OCI-LY1 (cell line): ENCODE data around the gene QRICH1.
A peak's percentile ranks its signal among the peaks of the same experiment; 100 is the strongest.

Source experiments
- H2AFZ ChIP-seq: fragments of 200-600 bp; sonication (generic), shearing (Covaris generic); 2 replicates; pipeline ENCODE4 v1.6.0; 2014; ENCODE audit warnings: antibody characterized with exemption, mild to moderate bottlenecking, low read length
- H3F3A ChIP-seq: fragments of 200-600 bp; sonication (generic), shearing (Covaris generic); 2 replicates; pipeline ENCODE4 v1.6.0; 2014; ENCODE audit warnings: mild to moderate bottlenecking, antibody characterized with exemption, low read length, moderate library complexity; ENCODE audit not compliant: insufficient read depth
- H3K27ac ChIP-seq: fragments of 200-600 bp; sonication (generic); 2 replicates; pipeline ENCODE4 v1.5.1; 2014; ENCODE audit warnings: low read length, mixed run types, mild to moderate bottlenecking, low read depth; ENCODE audit not compliant: poor library complexity, severe bottlenecking
- H3K27me3 ChIP-seq: fragments of 200-600 bp; sonication (generic); 2 replicates; pipeline ENCODE4 v1.6.0; 2014; ENCODE audit warnings: antibody characterized with exemption, mild to moderate bottlenecking, low read length, moderate library complexity; ENCODE audit not compliant: insufficient read depth
- H3K36me3 ChIP-seq: fragments of 200-600 bp; sonication (generic); 2 replicates; pipeline ENCODE4 v1.6.1; 2014; ENCODE audit warnings: mild to moderate bottlenecking, antibody characterized with exemption, low read length, moderate library complexity, mixed read lengths; ENCODE audit not compliant: insufficient read depth
- H3K4me1 ChIP-seq: fragments of 200-600 bp; sonication (generic); 2 replicates; pipeline ENCODE4 v1.5.1; 2014; ENCODE audit warnings: mild to moderate bottlenecking, low read length, moderate library complexity; ENCODE audit not compliant: insufficient read depth, severe bottlenecking
- H3K4me2 ChIP-seq: fragments of 200-600 bp; sonication (generic), shearing (Covaris generic); 2 replicates; pipeline ENCODE4 v1.6.1; 2014; ENCODE audit warnings: low read length
- H3K4me3 ChIP-seq: fragments of 200-600 bp; sonication (generic); 2 replicates; pipeline ENCODE4 v1.5.1; 2014; ENCODE audit warnings: low read length, low read depth, mild to moderate bottlenecking, mixed read lengths; ENCODE audit not compliant: poor library complexity, severe bottlenecking
- H3K79me2 ChIP-seq: fragments of 200-600 bp; shearing (Covaris generic); 2 replicates; pipeline ENCODE4 v1.6.1; 2016; ENCODE audit warnings: mixed run types, low read length, mixed read lengths; ENCODE audit not compliant: insufficient read depth
- H3K9ac ChIP-seq: fragments of 200-600 bp; sonication (generic), shearing (Covaris generic); 2 replicates; pipeline ENCODE4 v1.6.1; 2014; ENCODE audit warnings: mild to moderate bottlenecking, low read length, mixed read lengths
- H3K9me2 ChIP-seq: fragments of 200-600 bp; sonication (generic), shearing (Covaris generic); 2 replicates; pipeline ENCODE4 v1.6.1; 2014; ENCODE audit warnings: low read depth, mild to moderate bottlenecking, low read length, mixed read lengths
- H3K9me3 ChIP-seq: fragments of 200-600 bp; shearing (Covaris generic); 2 replicates; pipeline ENCODE4 v1.6.1; 2014; ENCODE audit warnings: low read length, mixed read lengths
- H4K20me1 ChIP-seq: fragments of 200-600 bp; sonication (generic), shearing (Covaris generic); 2 replicates; pipeline ENCODE4 v1.6.0; 2016; ENCODE audit warnings: mild to moderate bottlenecking, low read length; ENCODE audit not compliant: insufficient read depth
- EZH2 ChIP-seq: fragments of 200-600 bp; sonication (generic), shearing (Covaris generic); IDR thresholded peaks from 2 replicates; pipeline ENCODE4 v1.8.0; 2017; ENCODE audit warnings: borderline replicate concordance, mixed run types, mild to moderate bottlenecking, antibody characterized with exemption, low read length, moderate library complexity, mixed read lengths
- TF ChIP-seq, protein P1 (sequence below): fragments of 200-600 bp; sonication (generic), shearing (Covaris generic); IDR thresholded peaks from 2 replicates; pipeline ENCODE4 v1.5.1; 2017; ENCODE audit warnings: mild to moderate bottlenecking, antibody characterized with exemption, low read length, moderate library complexity, mixed read lengths

Gene QRICH1

DNA sequence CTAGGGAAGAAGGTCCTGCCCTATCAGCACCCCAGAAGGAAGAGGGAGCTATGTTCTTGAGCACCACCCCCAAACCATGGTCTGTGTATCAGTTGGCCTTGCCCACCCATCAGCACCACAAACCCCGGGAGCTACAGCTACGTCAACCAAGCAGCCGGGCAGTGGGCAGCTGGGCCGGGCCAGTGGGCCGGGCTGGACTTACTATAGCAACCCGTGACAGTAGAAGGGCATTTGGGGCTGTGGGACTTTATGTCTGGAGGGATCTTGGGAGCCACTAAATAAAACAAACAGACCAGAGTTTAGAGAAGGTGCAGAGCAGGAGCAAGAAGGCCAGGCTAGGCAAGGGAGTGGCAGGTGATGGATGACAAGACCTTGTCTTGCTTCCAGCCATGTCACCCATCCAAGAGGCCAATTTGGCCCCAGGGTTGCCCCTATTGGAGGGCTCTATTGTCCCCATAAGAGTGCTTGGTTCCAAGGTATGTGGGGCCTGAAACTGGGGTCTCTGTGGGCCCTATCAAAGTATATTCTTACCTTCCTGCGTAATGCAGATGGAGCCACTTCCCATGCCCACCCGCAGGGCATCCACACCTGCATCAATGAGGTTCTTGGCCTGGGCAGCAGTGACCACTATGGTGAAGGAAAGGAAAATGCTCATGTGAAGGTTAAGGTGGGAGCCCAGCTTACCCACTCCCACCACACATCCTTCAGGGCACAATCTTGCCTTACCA lies 67.9 kb downstream of the QRICH1 start:
- TF ChIP-seq, protein P1, sequence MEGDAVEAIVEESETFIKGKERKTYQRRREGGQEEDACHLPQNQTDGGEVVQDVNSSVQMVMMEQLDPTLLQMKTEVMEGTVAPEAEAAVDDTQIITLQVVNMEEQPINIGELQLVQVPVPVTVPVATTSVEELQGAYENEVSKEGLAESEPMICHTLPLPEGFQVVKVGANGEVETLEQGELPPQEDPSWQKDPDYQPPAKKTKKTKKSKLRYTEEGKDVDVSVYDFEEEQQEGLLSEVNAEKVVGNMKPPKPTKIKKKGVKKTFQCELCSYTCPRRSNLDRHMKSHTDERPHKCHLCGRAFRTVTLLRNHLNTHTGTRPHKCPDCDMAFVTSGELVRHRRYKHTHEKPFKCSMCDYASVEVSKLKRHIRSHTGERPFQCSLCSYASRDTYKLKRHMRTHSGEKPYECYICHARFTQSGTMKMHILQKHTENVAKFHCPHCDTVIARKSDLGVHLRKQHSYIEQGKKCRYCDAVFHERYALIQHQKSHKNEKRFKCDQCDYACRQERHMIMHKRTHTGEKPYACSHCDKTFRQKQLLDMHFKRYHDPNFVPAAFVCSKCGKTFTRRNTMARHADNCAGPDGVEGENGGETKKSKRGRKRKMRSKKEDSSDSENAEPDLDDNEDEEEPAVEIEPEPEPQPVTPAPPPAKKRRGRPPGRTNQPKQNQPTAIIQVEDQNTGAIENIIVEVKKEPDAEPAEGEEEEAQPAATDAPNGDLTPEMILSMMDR, result no peak
- no peak for TF ChIP-seq EZH2
- no peak overlapping the region for H3K9ac ChIP-seq
- no peaks in the 10 kb centered on the region for H4K20me1 ChIP-seq
- no peak overlapping the region; the same call in 1 of the 2 replicates for H3K4me2 ChIP-seq
- H3K27ac ChIP-seq, result peak overlapping the region; percentile 4
- no peaks in the 10 kb centered on the region for H3K9me3 ChIP-seq
- no peaks in the 10 kb centered on the region for H3K79me2 ChIP-seq
- H3K4me3 ChIP-seq, result no peak overlapping the region
- H3K4me1 ChIP-seq, result peaks cover 54% of the 10 kb centered on the region
- peaks cover 72% of the 10 kb centered on the region for H3K36me3 ChIP-seq
- no peak overlapping the region for H2AFZ ChIP-seq
- 0 out of 2 replicates have a peak, but pooled peaks cover 2% of the 10 kb centered on the region for H3F3A ChIP-seq
- H3K27me3 ChIP-seq, result no peaks in the 10 kb centered on the region
- H3K9me2 ChIP-seq, result no peaks in the 10 kb centered on the region

GRCh38 chr3:49025005-49025792 lies 68.7 kb downstream of the QRICH1 start:
- H3K27ac ChIP-seq, result peak overlapping the region; percentile 4
- peaks cover 6% of the 10 kb centered on the region; the same call in 1 of the 2 replicates for H3K79me2 ChIP-seq
- H3K4me1 ChIP-seq, result peaks cover 54% of the 10 kb centered on the region
- H3K36me3 ChIP-seq, result peaks cover 64% of the 10 kb centered on the region
- H3K9me3 ChIP-seq, result no peaks in the 10 kb centered on the region
- no peaks in the 10 kb centered on the region for H3K9me2 ChIP-seq
- H3K9ac ChIP-seq, result no peak overlapping the region
- 0 out of 2 replicates have a peak, but pooled peaks cover 2% of the 10 kb centered on the region for H3F3A ChIP-seq
- TF ChIP-seq, protein P1, result no peak
- TF ChIP-seq EZH2, result no peak
- no peak overlapping the region for H2AFZ ChIP-seq
- H3K27me3 ChIP-seq, result no peaks in the 10 kb centered on the region
- no peaks in the 10 kb centered on the region for H4K20me1 ChIP-seq
- no peak overlapping the region for H3K4me3 ChIP-seq
- H3K4me2 ChIP-seq, result no peak overlapping the region; the same call in 1 of the 2 replicates

GRCh38 chr3:49024449-49024848 lies 69.4 kb downstream of the QRICH1 start:
- no peaks in the 10 kb centered on the region for H3K9me3 ChIP-seq
- H3K9ac ChIP-seq, result no peak overlapping the region
- H3K9me2 ChIP-seq, result no peaks in the 10 kb centered on the region
- no peak overlapping the region for H3K27ac ChIP-seq
- H3K4me2 ChIP-seq, result no peak overlapping the region
- no peaks in the 10 kb centered on the region for H3F3A ChIP-seq
- H3K79me2 ChIP-seq, result peaks cover 13% of the 10 kb centered on the region; the same call in 1 of the 2 replicates
- H3K4me1 ChIP-seq, result peaks cover 58% of the 10 kb centered on the region
- no peak overlapping the region for H2AFZ ChIP-seq
- no peak overlapping the region for H3K4me3 ChIP-seq
- TF ChIP-seq, protein P1, result no peak
- TF ChIP-seq EZH2, result no peak
- no peaks in the 10 kb centered on the region for H4K20me1 ChIP-seq
- no peaks in the 10 kb centered on the region for H3K27me3 ChIP-seq
- H3K36me3 ChIP-seq, result peaks cover 59% of the 10 kb centered on the region
